BE2C (cell line): ENCODE measurements around the gene HEATR5A.

ENCODE experiments used
- DNase-seq: peaks from one replicate; pipeline ENCODE4 v3.0.0-alpha.2; 2020
- H3K27me3 ChIP-seq: fragments of 250-450 bp; sonication (Bioruptor Pico); 2 replicates; pipeline ENCODE4 v1.5.1; 2020; ENCODE audit warnings: mild to moderate bottlenecking
- H3K36me3 ChIP-seq: fragments of 250-450 bp; sonication (Bioruptor Pico); 2 replicates; pipeline ENCODE4 v1.5.1; 2020; ENCODE audit warnings: mild to moderate bottlenecking
- H3K4me1 ChIP-seq: fragments of 250-450 bp; sonication (Bioruptor Pico); 2 replicates; pipeline ENCODE4 v1.5.1; 2020
- H3K4me3 ChIP-seq: 2 replicates; pipeline ENCODE4 v1.5.1; 2011; ENCODE audit warnings: low read depth, low read length
- H3K9me3 ChIP-seq: fragments of 250-450 bp; sonication (Bioruptor Pico); 2 replicates; pipeline ENCODE4 v1.5.1; 2020
- CTCF ChIP-seq: IDR thresholded peaks from 2 replicates; pipeline ENCODE4 v1.5.1; 2012; ENCODE audit warnings: mild to moderate bottlenecking, low read depth, low read length

Gene HEATR5A

GRCh38 chr14:31401369-31401932, 18.9 kb downstream of the HEATR5A start:
- no peaks in the 10 kb centered on the region for H3K27me3 ChIP-seq
- H3K4me1 ChIP-seq, result peaks cover 2% of the 10 kb centered on the region; the same call in 1 of the 2 replicates
- H3K4me3 ChIP-seq, result no peak overlapping the region
- H3K9me3 ChIP-seq, result no peaks in the 10 kb centered on the region
- peaks cover 33% of the 10 kb centered on the region for H3K36me3 ChIP-seq
- TF ChIP-seq CTCF, result no peak
- DNase-seq, result no peak

- H3K27me3 ChIP-seq, result no peaks in the 10 kb centered on the region
- H3K9me3 ChIP-seq, result no peaks in the 10 kb centered on the region
- no peak for TF ChIP-seq CTCF
- H3K4me3 ChIP-seq, result no peak overlapping the region
- DNase-seq, result no peak
- H3K4me1 ChIP-seq, result no peaks in the 10 kb centered on the region
- H3K36me3 ChIP-seq, result peaks cover 41% of the 10 kb centered on the region
Measured at GRCh38 chr14:31400031-31400638, 20.2 kb downstream of the HEATR5A start.

GRCh38 chr14:31395572-31396205, 24.7 kb downstream of the HEATR5A start:
- no peak for TF ChIP-seq CTCF
- Histone ChIP-seq H3K4me1 (no peaks in the 10 kb centered on the region), H3K4me3 (no peak overlapping the region), H3K27me3 (no peaks in the 10 kb centered on the region), H3K36me3 (peaks cover 39% of the 10 kb centered on the region), H3K9me3 (no peaks in the 10 kb centered on the region)
- DNase-seq, result no peak

- TF ChIP-seq CTCF, result no peak
- H3K9me3 ChIP-seq, result no peaks in the 10 kb centered on the region
- no peaks in the 10 kb centered on the region for H3K27me3 ChIP-seq
- H3K4me3 ChIP-seq, result no peak overlapping the region
- no peaks in the 10 kb centered on the region for H3K4me1 ChIP-seq
- H3K36me3 ChIP-seq, result peaks cover 36% of the 10 kb centered on the region
- DNase-seq, result no peak
Measured at GRCh38 chr14:31395119-31395518, 25.2 kb downstream of the HEATR5A start.

- no peak for DNase-seq
- no peaks in the 10 kb centered on the region; the same call in 1 of the 2 replicates for H3K4me1 ChIP-seq
- H3K36me3 ChIP-seq, result peaks cover 28% of the 10 kb centered on the region
- no peak for TF ChIP-seq CTCF
- no peaks in the 10 kb centered on the region for H3K9me3 ChIP-seq
- no peak overlapping the region for H3K4me3 ChIP-seq
- no peaks in the 10 kb centered on the region for H3K27me3 ChIP-seq
Measured at GRCh38 chr14:31391977-31392503, 28.3 kb downstream of the HEATR5A start.

- no peak for DNase-seq
- Histone ChIP-seq H3K4me1 (no peaks in the 10 kb centered on the region; the same call in 1 of the 2 replicates), H3K4me3 (no peak overlapping the region), H3K9me3 (no peaks in the 10 kb centered on the region), H3K27me3 (no peaks in the 10 kb centered on the region), H3K36me3 (peaks cover 34% of the 10 kb centered on the region)
- no peak for TF ChIP-seq CTCF
Measured at GRCh38 chr14:31391473-31391872, 28.9 kb downstream of the HEATR5A start.
